HEK293T (cell line): ENCODE measurements around the gene SZRD1.

ENCODE experiments used
- CTCF ChIA-PET: fragments of 350-600 bp; formaldehyde crosslinking; extraction: SDS; loops from one replicate; lab custom pipeline; 2021; ENCODE audit warnings: antibody characterized with exemption, inconsistent platforms; lab: Yijun Ruan, JAX
- POLR2A ChIA-PET: fragments of 350-600 bp; formaldehyde crosslinking; extraction: SDS; loops from one replicate; lab custom pipeline; 2020; ENCODE audit warnings: antibody characterized with exemption, inconsistent platforms; lab: Yijun Ruan, JAX
- DNase-seq: peaks from one replicate; pipeline ENCODE4 v3.0.0; 2012; ENCODE audit warnings: mixed read lengths; ENCODE audit errors: extremely low spot score
- ARNT ChIP-seq: fragments of 450-650 bp; IDR thresholded peaks from 2 replicates; pipeline ENCODE4 v1.6.1; 2017; ENCODE audit warnings: mild to moderate bottlenecking
- BHLHE40 ChIP-seq: fragments of 450-650 bp; IDR thresholded peaks from 2 replicates; pipeline ENCODE4 v1.6.1; 2016; ENCODE audit warnings: mild to moderate bottlenecking, moderate library complexity, borderline replicate concordance
- CTBP1 ChIP-seq: fragments of 450-650 bp; IDR thresholded peaks from 2 replicates; pipeline ENCODE4 v1.6.1; 2016; ENCODE audit warnings: borderline replicate concordance
- ELF4 ChIP-seq: fragments of 450-650 bp; IDR thresholded peaks from 2 replicates; pipeline ENCODE4 v1.6.1; 2017; ENCODE audit warnings: antibody characterized with exemption
- FOXA1 ChIP-seq: fragments of 450-650 bp; IDR thresholded peaks from 2 replicates; pipeline ENCODE4 v1.6.1; 2016; ENCODE audit warnings: mild to moderate bottlenecking
- FOXK2 ChIP-seq: fragments of 450-650 bp; IDR thresholded peaks from 2 replicates; pipeline ENCODE4 v1.6.1; 2016; ENCODE audit warnings: mild to moderate bottlenecking
- FOXM1 ChIP-seq: fragments of 450-650 bp; IDR thresholded peaks from 2 replicates; pipeline ENCODE4 v1.6.1; 2017; ENCODE audit warnings: mild to moderate bottlenecking, borderline replicate concordance
- HDGF ChIP-seq: fragments of 450-650 bp; IDR thresholded peaks from 2 replicates; pipeline ENCODE4 v1.6.1; 2017; ENCODE audit warnings: antibody characterized with exemption, borderline replicate concordance
- L3MBTL2 ChIP-seq: fragments of 450-650 bp; conservative IDR thresholded peaks from 2 replicates; pipeline ENCODE4 v1.6.1; 2016; ENCODE audit warnings: mild to moderate bottlenecking
- LEF1 ChIP-seq: fragments of 450-650 bp; IDR thresholded peaks from 2 replicates; pipeline ENCODE4 v1.6.1; 2017; ENCODE audit warnings: mild to moderate bottlenecking, borderline replicate concordance
- NFRKB ChIP-seq: fragments of 450-650 bp; IDR thresholded peaks from 2 replicates; pipeline ENCODE4 v1.6.1; 2016; ENCODE audit warnings: mild to moderate bottlenecking, moderate library complexity
- SP1 ChIP-seq: fragments of 450-650 bp; IDR thresholded peaks from 2 replicates; pipeline ENCODE4 v1.6.1; 2017
- SUZ12 ChIP-seq: fragments of 450-650 bp; IDR thresholded peaks from 2 replicates; pipeline ENCODE4 v1.6.1; 2016; ENCODE audit warnings: mild to moderate bottlenecking
- TARDBP ChIP-seq: fragments of 450-650 bp; IDR thresholded peaks from 2 replicates; pipeline ENCODE4 v1.6.1; 2016
- ZNF384 ChIP-seq: fragments of 450-650 bp; IDR thresholded peaks from 2 replicates; pipeline ENCODE4 v1.6.1; 2016
- TF ChIP-seq, protein P1 (sequence below): fragments of 450-650 bp; IDR thresholded peaks from 2 replicates; pipeline ENCODE4 v1.6.1; 2016

Gene SZRD1

DNA sequence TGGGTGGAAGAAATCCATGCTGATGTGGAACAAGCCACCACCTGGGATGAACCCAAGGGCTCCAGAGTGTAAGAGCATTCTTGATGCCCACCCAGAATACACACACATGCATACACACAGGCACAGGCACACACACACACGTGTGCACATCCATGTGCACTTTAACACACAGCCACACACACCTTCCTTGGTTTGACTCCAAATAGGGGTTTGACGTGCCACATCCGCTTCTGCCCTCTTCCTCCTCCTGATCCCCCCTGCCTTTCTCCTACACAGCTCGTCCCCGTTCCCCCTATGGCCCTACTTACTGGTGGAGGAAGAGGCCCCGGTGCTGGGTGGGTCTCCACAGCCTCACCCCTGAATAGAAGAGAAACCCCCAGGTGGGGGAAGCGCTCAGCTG, 54.2 kb downstream of the SZRD1 start:
- CTCF ChIA-PET, result no interaction called here
- POLR2A ChIA-PET, result interaction anchor here (1.6 kb wide), 1 partner anchor 19 kb away, joined by 3 read pairs; the partner anchor contains the start of gene NECAP2
- TF ChIP-seq HDGF, result no peak
- TF ChIP-seq SP1, result no peak
- no peak for TF ChIP-seq TARDBP
- TF ChIP-seq BHLHE40, result no peak
- TF ChIP-seq L3MBTL2, result no peak
- TF ChIP-seq SUZ12, result no peak
- no peak for TF ChIP-seq LEF1
- TF ChIP-seq NFRKB, result no peak
- TF ChIP-seq ARNT, result no peak
- no peak for TF ChIP-seq ELF4
- TF ChIP-seq FOXM1, result no peak
- TF ChIP-seq FOXK2, result no peak
- no peak for TF ChIP-seq ZNF384
- TF ChIP-seq, protein P1, sequence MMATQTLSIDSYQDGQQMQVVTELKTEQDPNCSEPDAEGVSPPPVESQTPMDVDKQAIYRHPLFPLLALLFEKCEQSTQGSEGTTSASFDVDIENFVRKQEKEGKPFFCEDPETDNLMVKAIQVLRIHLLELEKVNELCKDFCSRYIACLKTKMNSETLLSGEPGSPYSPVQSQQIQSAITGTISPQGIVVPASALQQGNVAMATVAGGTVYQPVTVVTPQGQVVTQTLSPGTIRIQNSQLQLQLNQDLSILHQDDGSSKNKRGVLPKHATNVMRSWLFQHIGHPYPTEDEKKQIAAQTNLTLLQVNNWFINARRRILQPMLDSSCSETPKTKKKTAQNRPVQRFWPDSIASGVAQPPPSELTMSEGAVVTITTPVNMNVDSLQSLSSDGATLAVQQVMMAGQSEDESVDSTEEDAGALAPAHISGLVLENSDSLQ, result no peak
- no peak for TF ChIP-seq CTBP1
- no peak for TF ChIP-seq FOXA1
- DNase-seq, result no peak

DNA sequence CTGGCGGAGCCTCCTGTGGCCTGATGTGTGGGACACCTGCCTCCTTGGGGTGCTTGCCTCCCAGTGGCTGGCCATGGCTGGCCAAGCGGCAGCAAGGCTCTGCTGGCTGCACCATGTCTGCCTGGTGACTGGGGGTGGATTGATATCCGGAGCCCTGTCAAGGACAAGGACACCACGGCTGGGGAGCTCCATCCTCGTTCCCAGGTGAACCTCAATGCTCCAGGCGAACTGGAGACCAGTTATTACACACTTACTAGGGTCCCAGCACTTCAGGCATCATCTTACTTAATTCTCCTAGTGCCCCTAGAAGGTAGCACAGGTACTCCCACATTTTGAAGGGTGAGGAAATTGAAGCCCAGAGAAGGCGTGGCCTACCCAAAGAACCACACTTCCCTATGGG, 55.0 kb downstream of the SZRD1 start:
- ChIA-PET POLR2A (no interaction called here), CTCF (no interaction called here)
- no peak for DNase-seq
- TF ChIP-seq HDGF (no peak), TARDBP (no peak), CTBP1 (no peak), LEF1 (no peak), ARNT (no peak), FOXA1 (no peak), FOXK2 (no peak), NFRKB (no peak), SP1 (no peak), BHLHE40 (no peak), L3MBTL2 (no peak), ELF4 (no peak)
- TF ChIP-seq, protein P1, result no peak

DNA sequence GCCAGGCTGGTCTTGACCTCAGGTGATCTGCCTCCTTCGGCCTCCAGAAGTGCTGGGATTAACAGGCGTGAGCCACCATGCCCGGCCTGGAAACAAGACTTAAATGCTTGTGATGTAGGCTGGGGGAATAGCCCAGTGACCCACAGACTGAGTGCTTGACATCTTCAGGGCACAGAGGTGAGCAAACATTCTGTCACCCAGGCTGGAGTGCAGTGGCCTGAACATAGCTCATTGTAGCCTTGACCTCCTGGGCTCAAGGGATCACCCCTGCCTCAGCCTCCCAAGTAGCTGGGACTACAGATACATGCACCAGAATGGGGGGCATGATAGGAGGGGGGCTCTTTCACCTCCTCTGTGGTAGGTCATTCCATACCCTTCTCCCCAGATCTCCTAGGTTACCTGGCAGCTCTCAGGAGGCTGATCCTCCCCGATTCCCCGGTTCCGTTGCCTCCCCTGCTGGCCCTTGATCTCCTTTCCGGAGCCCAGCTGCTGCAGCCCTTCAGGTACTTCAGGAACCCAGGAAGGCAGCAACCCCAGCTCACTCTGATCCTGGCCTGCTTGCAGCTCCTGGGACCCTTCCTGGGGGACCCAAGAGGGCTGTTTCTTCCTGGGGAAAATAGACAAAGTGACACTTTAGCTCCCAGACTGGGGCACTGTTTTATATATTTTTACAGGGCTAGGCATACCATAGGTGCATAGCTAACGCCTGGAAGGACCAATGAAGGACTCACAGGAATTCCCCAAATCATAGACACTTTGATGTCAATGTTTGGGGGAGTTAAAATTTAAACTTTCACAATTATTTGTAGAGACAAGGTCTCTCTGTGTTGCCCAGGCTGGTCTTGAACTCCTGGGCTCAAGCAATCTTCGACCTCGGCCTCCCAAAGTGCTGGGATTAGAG, 58.3 kb downstream of the SZRD1 start:
- DNase-seq, result no peak
- POLR2A ChIA-PET, result interaction anchor here (1.7 kb wide), 1 partner anchor 15 kb away, joined by 10 read pairs; the partner anchor contains the start of gene NECAP2
- CTCF ChIA-PET, result no interaction called here
- TF ChIP-seq SUZ12 (no peak), FOXA1 (no peak), FOXK2 (no peak), NFRKB (no peak), LEF1 (no peak), BHLHE40 (no peak), L3MBTL2 (no peak), ZNF384 (no peak), ARNT (no peak), HDGF (no peak), FOXM1 (no peak), TARDBP (no peak)
- TF ChIP-seq, protein P1, result no peak

DNA sequence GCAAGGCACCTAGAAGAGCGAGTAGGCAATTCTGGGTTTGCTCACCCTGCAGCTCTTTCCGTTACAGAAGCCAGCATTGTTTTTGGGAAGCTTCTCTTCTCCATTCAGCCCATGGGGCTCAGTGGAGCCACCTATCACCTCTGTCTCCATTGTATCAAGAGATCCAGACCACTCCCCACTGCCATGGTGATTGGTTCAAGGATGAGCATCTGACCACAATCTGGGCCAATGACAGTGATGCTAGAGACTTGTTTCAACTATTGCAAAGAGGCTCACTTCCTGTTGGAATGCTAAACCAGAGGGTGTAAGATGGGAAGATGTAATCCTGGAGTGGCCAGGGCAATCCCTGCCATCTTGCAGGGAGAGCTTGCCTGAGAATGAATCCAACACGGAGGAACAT, 63.6 kb downstream of the SZRD1 start:
- ChIA-PET POLR2A (no interaction called here), CTCF (interaction anchor here (1.3 kb wide), 1 partner anchor 9 kb away, joined by 3 read pairs; no protein-coding TSS in a partner anchor)
- TF ChIP-seq CTBP1, result no peak
- no peak for TF ChIP-seq TARDBP
- TF ChIP-seq SP1, result no peak
- TF ChIP-seq ARNT, result no peak
- TF ChIP-seq SUZ12, result no peak
- no peak for TF ChIP-seq LEF1
- no peak for TF ChIP-seq ZNF384
- no peak for TF ChIP-seq NFRKB
- no peak for TF ChIP-seq FOXA1
- TF ChIP-seq L3MBTL2, result no peak
- peak; percentile 31 for DNase-seq

DNA sequence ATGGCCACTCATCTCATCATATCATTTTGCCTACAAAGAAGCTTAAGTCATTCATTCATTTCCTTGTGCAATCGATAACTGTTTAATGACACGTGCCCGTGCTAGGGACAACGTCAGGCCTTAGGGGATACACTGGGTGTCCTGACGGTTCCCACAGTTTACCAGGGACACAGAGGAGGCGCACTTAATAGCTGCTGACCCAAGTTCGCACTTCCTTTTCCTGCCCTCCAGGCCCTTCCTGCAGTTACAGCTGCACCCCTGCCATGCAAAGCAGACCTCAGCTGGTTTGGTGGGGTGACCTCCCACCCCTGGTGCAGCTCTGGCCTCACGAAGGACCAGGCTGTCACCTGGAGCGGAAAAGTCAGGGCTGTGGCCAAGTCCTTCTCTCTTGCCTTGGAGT, 66.0 kb downstream of the SZRD1 start:
- DNase-seq, result no peak
- ChIA-PET CTCF (interaction anchor here (1.2 kb wide), 1 partner anchor 350 kb away, joined by 3 read pairs; no protein-coding TSS in a partner anchor), POLR2A (interaction anchor here (1.1 kb wide), 1 partner anchor 80 kb away, joined by 4 read pairs; the partner anchor contains the start of gene FBXO42)
- TF ChIP-seq CTBP1 (no peak), ZNF384 (no peak), ARNT (no peak), TARDBP (no peak), SP1 (no peak), L3MBTL2 (no peak), HDGF (no peak), ELF4 (no peak), NFRKB (no peak), FOXM1 (no peak), FOXK2 (no peak), BHLHE40 (no peak), SUZ12 (no peak), LEF1 (no peak), FOXA1 (no peak)
- TF ChIP-seq, protein P1, result no peak
